ENCODE results near the gene GLI3.

Gene GLI3

DNA sequence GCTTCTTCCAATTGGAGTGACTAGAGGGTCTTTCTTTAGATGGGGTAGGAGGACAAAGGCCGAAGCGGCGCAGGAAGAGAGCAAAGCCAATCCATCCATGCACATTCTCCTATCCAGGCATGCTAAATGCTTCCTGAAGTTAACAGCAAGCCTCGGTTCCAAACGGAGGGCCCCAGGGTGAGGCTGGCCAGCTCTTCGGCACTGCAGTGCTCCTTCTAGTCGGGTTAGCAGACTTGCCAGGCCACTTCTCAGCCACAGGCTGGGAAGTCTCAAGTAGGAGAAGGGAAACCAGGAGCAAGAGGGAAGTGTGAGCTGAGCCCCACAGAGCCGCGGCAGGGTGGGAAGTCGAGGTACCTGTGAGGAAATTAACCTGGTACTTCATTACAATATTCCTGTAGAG lies 280.3 kb downstream of the GLI3 start:
- no peak for FAIRE-seq

GRCh38 chr7:41955893-41956675 lies 280.9 kb downstream of the GLI3 start:
- FAIRE-seq: no peak

DNA sequence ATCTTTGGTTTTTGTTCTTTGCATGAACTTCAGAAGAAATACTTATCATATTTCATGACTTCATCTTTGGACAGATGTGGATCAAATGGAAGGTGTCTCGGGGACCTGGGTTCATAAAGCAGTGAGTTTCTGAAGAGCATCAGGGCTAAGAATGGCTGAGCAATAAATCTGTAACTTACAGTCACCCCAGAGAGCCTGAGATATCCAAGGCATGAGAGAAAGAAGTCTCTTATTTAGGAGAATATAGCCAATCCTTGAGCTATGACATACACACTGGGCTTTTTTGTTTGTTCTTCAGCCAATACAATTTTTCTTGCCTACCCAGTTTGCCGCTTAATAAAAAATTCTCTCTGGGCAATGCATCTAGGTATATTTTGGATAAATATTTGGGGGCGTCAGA lies 281.6 kb downstream of the GLI3 start:
- FAIRE-seq: no peak

- FAIRE-seq: no peak
Measured at GRCh38 chr7:41954976-41955375, 282.0 kb downstream of the GLI3 start.

DNA sequence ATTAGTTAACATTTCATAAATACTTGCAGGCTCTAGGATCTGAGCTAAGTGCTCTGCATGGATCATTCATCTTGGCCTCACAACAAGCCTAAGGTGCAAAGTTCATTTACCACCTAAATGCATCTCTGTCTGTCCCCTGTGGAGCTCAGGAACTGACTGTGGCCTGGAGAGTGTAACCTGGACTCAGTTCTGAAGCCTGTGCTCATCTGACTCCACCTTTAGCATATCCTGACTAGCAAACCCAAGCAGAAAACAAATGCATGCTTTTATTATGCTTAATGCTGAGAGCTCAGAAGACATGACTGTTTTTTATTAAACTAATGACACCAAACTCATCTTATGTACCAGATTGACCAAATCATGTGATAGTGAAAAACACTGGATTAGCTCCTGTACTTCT lies 288.5 kb downstream of the GLI3 start:
- no peak for FAIRE-seq

GRCh38 chr7:41943094-41943577 lies 293.9 kb downstream of the GLI3 start:
- no peak for FAIRE-seq

DNA sequence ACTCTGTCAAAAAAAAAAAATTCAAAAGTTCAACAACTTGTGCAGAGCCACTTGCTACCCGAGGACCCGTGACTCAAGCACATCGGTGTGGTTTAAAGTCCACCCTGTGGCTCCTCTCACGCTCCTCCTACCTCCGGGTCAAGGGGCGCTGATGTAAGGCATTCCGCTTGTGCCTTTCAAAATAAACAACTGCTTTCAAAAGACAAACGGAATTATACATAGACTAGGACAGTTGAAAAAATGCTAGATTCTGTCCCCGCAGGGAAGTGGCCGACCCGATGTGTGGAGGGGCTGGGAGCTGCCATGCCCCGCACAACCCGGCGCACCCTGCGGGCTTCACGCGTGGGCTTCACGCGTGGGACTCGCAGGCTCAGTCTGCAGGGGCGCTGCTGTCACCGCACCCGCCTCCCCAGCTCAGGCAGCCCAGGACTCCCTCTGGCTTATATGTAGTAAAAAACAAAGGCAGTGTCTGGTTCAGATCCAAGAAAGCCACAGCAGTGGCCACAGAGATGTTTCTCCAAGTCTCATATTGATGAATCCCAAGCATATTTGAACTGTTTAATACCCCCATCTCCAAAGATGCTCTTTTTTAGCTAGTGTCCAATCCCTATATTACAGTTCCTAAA lies 294.4 kb downstream of the GLI3 start:
- FAIRE-seq: no peak

- FAIRE-seq: no peak
Measured at GRCh38 chr7:41940760-41941343, 296.2 kb downstream of the GLI3 start.

DNA sequence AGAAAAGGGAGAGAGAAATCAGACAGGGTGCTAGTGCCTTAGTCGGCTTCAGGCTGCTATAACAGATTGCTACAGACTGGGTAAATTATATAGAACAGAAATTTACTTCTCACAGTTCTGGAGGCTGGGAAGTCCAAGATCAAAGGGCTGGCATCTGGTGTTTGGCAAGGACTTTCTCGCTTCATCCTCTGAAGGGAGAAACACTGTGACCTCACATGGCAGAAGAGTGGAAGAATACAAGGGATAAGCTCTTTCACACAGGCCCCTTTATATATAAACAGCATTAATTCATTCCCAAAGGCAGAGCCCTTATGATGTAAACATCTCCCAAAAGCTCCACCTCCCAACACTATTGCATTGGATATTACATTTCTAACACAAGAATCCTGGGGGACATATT lies 298.6 kb downstream of the GLI3 start:
- no peak for FAIRE-seq

GRCh38 chr7:41933427-41933826 lies 303.6 kb downstream of the GLI3 start:
- FAIRE-seq: no peak

GRCh38 chr7:41931263-41931646 lies 305.8 kb downstream of the GLI3 start:
- FAIRE-seq: no peak

GRCh38 chr7:41930538-41931262 lies 306.3 kb downstream of the GLI3 start:
- FAIRE-seq: no peak

DNA sequence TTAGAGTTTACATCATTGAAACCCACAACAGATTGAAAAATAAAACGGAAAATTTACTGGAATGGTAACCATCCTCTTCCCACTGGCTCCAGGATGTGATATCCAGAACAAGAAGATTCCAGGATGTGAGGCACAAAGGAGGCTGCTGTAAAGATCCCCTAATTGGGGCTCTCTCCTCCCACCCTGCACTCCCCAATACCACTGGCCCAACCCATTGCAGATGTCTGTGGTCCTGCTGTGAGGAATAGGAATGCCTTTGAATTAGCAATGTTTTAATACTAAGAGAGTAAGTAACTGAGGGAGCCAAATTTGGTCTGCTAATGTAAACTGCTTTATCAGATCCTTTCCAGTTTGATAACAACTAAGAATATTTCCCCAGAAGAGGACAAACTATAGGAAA lies 308.2 kb downstream of the GLI3 start:
- FAIRE-seq: no peak

DNA sequence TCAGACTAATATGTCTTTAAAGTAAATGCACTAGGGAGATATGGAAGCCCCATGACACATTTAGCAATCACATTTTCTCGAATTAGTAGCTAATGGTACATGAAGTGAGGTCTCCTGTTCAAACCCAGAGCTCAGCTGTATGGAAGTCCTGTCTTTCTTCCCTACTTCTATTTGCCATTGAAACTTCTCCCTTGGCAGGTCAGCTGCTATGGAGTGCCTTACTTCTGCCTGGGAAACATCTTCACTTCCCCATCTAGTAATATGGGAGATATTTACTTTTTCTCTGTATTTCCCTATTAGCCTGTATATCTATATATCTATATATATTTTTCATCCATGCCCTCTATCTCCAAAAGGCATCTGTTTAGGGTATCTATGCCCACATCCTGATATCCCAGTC lies 308.8 kb downstream of the GLI3 start:
- FAIRE-seq: no peak

DNA sequence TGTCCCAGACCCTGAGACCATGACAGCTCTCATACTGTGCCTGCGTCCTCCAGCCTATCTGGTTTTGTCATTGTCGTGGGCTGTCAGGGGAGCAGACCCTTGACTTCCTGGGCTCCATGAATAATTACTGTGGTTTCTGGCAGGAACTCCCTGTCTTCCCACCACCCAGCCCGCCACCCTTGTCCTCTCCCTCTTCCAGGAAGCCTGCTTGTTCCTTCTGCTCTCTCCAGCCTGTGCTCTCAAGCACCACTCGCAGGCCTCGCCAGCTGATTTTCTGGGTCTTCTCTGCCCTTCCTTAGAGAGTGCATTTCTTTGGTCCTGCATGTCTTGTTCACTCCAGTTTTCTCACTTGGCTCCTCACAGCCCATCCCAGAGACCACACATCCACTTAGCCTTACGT lies 309.6 kb downstream of the GLI3 start:
- no peak for FAIRE-seq

GRCh38 chr7:41925946-41926345 lies 311.1 kb downstream of the GLI3 start:
- FAIRE-seq: no peak

DNA sequence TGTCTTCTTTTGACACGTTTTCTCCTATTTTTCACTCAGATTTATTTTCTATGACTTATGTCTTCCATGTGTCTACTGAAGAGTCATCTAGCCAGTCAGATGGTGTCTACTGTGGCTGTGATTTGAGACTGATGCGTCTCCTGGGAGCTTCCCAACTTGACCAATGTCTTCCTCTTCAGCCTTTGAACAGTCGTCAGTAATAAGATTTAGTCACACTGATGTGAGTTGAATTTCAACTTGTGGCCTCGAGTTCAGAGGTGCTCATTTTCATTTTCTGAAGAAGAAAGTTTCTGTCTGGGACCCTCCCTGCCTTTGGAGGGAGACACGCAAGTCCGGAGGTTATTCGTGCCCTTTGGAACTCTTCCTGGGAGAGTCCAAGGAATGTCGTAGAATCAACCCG lies 312.2 kb downstream of the GLI3 start:
- no peak for FAIRE-seq

DNA sequence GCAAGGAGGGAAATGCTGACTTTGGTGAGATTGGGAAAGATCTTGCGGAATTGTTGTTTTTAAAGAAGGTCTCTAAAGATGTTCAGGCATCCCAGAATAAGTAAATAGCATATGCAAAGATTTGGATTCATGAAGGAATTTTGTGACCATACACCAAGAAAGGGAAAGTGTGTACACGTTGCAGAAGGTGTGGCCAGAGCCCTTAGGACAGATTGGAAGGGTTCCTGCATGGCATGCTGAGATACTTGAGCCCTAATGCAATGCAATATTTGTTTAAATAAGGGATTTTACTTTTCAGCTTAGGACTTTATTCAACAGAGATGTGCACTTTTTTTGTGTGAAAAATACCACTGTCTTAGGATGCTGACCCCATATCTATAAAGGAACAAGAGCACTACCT lies 314.6 kb downstream of the GLI3 start:
- FAIRE-seq: no peak

GRCh38 chr7:41921453-41921981 lies 315.5 kb downstream of the GLI3 start:
- no peak for FAIRE-seq

GRCh38 chr7:41918597-41918996 lies 318.4 kb downstream of the GLI3 start:
- FAIRE-seq: no peak

GRCh38 chr7:41916450-41916927 lies 320.5 kb downstream of the GLI3 start:
- no peak for FAIRE-seq

- no peak for FAIRE-seq
Measured at GRCh38 chr7:41915871-41916270, 321.1 kb downstream of the GLI3 start.
